ENCODE results near the gene TDP2. TPM values are rescaled to one million over a fixed set of nuclear protein-coding genes. Genes with fewer than 3 reads are reported as not detected.

TDP2 gene
- total RNA-seq, 1 experiment from 2014 or later: 51.0 TPM

GRCh38 chr6:24603241-24603640, 63.5 kb downstream of the TDP2 start:
- no peak for DNase-seq (ENCODE audit: low spot score)

GRCh38 chr6:24600903-24601302, 65.8 kb downstream of the TDP2 start:
- DNase-seq (ENCODE audit: low spot score): no peak

Other genes starting within 250 kb of the TDP2 start
- gene GPLD1, start 177.3 kb downstream of the TDP2 start, total RNA-seq (2014; rRNA removed; shearing (Covaris generic)): 0.08 TPM in 1 of 2 replicates, not detected in the other
- 1.7 and 2.0 TPM in 2 replicates for gene ALDH5A1, start 171.9 kb downstream of the TDP2 start, total RNA-seq (2014; rRNA removed; shearing (Covaris generic))
- gene KIAA0319, start 20.7 kb downstream of the TDP2 start, total RNA-seq (2014; rRNA removed; shearing (Covaris generic)): 2.0 TPM in 2 replicates
- gene ACOT13, start 178 bp upstream of the TDP2 start, total RNA-seq (2014; rRNA removed; shearing (Covaris generic)): 18.3 and 22.2 TPM in 2 replicates
- gene C6orf62, start 52.3 kb upstream of the TDP2 start, total RNA-seq (2014; rRNA removed; shearing (Covaris generic)): 115 and 120 TPM in 2 replicates
- gene GMNN, start 108.0 kb upstream of the TDP2 start, total RNA-seq (2014; rRNA removed; shearing (Covaris generic)): 67.2 and 75.9 TPM in 2 replicates
- not detected in 2 replicates for gene ARMH2, start 132.0 kb upstream of the TDP2 start, total RNA-seq (2014; rRNA removed; shearing (Covaris generic))

All from H4 (cell line).